GM19455 (cell line): ENCODE results near the gene TMEM9.

Source experiments
- ATAC-seq: cut with Tn5 transposase; IDR thresholded peaks from one replicate; pipeline ENCODE4 v1.9.1; 2021; ENCODE audit not compliant: unreplicated experiment

The TMEM9 gene

DNA sequence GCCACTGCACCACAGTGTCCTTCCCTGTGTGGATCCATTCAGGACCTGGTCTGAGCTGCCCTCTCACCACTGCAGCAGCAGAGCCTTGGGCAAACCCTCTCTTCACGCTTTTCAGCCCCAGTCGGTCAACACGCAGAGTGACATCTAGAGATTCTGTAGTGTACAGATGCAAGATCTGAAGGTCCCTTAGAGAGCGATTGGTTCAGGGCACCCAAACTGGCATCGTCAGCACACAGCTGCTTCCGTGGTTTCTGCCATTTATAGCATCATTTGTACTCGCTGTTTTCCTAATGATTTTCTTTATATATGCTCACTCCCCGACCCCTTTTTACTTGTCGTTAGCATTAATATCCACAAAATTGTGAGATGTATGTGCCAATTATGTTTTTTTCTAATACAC lies 25.8 kb downstream of the TMEM9 start:
- no peak for ATAC-seq

DNA sequence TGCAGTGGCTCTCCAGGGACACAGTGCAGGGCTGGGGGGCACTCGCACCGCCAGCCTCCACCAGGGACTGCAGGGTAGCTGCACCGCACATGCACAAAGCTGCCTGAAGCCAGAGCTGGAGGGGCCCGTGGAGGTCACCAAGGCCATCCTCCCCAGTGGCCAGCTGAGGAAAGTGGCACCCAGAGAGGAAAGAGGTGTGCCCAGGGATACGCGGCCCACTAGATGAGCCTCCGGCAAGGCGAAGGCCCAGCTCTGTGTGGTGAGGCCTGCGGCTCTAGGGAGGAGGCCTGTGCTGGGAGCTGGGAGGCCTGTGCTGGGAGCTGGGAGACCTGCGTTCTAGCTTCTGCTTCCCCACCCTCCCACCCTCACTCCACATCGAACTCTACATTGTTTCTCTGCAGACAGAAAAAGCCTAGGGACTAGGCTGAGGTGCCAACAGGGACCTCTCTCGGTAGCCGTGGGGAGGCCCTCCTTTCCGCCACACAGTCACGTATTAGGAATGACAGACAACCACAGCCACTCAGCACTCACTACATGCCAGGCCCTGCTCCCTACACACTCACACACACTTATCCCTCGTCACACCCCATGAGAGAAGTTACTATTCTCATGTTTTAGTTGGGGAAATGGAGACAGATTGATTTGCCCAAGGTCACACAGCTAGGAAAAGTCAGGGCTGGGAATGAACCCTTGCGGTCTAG lies 26.4 kb downstream of the TMEM9 start:
- ATAC-seq: no peak

DNA sequence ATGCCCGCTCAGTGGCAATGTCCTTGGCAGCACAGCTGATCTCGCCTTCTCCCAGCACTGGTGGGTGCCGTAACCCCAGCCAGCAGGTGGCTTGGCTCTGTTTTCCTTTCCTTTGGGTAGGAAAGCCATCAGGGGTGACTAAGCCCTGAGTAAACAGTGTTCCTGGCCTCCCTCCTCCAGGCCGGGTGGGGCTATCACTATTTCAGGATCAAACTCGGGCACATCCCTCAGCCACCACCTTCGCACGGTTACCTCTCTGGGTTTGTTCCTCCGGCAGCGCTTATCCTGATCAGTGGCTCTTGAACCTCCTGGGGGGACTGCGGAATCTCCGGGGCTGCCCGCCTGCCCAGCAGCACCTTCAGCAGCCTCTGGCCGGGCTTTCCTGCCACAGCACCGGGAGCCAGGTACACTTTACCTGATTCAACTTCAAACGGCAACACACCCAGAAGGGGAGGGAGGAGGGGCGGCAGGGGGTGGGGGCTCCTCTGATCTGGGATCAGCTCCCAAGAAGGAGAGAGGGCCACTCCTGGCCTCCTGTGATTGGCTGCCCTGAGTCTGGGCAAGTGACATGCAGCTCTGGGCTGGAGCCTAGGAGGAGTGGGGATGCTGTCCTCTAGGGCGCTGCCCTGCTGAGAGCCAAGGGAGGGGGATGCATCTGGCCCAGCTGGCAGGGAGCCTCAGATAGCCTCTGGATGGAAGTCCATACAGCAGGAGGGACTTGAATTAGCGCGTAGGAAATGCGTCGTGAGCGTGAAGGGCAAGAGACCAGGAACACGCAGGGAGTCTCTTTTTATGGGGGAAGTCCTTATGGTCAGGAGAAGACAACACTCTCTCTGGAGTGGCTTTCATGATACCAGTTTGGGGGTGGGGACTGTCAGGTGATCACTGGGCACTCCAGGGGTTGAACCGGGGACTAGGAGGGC lies 27.2 kb downstream of the TMEM9 start, which contains the start of gene ASCL5:
Gene ASCL5, minus strand, starts transcription at position 353 of the 923 bp plus-strand sequence. CDS start 11,812 bp downstream, outside the sequence.
- no peak for ATAC-seq

DNA sequence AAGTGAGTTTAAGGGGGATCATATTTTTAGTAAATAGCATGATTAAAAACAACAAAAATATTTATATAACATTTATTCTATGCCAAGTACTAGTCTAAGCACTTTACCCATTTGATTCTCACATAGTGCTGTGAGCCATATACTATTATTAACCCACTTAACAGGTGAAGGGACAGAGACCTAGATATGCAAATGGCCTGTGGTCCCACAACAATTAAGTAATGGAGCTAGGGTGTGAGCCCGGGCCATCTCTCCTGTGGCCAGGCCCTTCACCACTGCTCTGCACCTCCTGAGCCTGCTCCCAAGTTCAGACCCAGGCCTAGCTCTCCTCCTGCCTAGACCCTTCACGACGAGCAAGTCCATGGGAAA lies 27.8 kb downstream of the TMEM9 start:
- ATAC-seq: no peak

DNA sequence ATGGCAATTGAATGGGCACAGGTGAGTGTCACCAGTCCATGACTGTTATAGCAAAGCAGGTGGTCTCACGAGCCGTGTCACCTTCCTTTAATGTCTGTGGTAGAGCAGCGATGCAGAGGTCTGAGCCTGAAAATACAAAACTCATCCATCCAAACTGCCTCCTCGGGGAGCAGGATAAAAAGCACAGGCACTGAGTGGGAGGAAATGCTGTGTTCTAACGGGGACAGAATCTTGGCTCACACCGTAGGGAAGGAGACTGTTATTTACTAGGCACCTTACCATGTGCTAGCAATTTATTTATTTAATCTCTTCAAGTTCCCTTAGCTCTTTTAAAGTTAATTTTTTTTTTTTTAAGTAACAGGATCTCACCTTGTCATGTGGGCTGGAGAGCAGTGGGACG lies 28.5 kb downstream of the TMEM9 start:
- no peak for ATAC-seq

DNA sequence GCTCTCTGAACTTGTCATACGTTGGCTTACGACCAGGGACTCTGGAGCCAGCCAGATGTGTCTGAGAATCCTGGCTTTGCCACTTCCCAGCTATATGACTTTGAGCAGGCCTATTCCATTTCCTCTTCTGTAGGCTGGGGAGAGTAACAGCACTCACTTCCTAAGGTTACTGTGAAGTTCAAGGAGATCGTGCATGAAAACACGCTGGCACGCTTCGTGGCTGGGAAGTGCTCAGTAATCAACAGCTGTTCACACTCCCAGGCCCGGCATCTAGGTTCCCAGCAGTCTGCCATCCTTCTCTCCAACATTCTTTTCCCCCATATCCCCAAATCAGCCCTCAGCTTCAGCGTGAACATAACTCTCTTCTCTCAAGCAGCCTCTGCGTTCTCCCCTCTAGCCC lies 29.3 kb downstream of the TMEM9 start:
- ATAC-seq: no peak

DNA sequence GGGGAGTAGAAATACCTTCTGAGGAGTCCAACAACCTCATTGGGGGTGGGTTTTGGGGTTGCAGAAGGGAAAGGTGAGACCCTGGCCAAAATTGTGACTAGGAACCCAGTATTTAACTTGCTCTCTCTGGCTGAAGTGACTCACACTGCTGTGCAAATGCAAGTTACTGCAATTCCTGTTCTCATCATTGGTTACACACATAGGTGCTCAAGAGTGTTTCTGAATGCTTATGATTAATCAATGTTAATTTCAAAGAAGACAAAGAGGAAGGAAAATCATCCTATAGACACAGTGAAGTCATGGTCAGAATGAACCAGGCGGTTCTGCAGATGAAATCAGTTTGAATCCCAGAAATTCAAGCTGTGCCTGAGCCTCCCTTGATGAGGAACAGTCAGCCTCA lies 30.4 kb downstream of the TMEM9 start:
- no peak for ATAC-seq

DNA sequence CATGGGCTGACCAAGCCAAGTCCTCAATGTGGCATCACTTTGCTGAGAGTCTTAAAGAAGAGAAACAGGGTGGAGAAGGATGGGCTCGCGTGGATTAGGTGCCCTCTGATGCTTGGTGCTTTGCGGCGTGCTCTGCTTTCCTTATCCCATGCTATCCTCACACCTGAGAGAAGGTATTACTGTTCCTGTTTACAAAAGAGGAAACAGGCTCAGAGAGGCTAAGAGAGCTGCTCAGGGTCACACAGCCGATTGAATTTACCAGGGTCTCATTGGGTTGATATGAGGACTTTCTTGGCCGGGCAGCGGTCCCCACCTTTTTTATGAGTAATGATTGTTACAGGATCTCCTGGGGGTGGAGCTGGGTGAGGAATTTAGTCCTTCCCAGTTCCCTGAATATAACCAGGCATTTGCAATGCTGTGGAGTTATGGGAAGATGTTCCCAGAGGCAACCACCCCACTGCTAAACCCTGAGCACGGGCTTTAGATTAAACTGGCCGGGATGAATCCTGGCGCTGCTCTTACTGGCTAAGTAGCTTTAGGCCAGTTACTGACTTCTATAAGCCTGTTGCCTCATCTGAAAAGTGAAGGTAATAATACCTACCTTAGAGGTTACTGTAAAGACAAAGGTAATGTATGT lies 31.8 kb downstream of the TMEM9 start:
- no peak for ATAC-seq

DNA sequence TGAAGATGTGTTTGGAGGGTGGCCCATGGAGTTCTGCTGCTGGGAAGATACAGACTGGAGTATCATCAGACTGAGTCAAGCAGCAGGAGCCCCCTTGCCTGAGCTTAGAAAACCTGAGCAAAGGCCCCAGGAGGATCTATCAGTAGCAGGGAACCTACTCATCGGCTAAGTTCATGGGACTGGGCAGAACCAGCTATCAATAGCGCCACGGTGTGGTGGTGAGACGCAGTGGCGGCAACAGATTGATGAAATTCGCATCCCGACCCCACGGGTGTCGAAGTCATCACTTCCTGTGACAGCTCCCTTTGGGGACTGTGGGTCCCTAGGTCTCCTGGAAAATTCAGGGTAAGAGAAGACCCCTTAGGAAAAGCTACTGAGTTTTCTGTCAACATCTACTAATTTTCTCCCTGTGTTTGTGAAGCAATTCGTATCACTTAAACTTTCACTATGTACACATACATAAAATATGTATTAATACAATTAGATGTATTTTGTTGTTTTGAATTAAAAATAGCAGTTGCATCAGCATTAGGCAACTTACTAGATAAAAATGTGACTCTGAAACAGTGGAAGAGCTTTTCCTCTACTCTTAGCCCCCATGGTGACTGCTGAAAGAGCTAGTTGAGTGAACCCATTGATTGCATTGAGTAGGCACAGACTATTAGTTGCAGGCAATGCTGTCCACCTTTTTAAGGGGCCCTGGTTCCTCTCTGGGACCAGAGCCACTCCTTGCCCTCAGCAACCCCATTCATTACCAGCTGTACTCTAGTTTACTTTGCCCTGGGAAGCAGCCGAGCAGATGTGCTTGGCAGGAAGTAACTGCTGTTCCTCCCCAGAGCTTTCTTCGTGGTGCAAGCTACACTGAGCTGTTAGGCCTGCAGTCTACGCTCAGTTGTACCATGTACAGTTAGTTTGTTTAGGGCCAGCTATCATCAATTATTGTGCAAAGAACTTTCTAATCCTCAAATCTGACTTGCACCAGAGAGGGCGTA lies 34.8 kb downstream of the TMEM9 start:
- no peak for ATAC-seq

DNA sequence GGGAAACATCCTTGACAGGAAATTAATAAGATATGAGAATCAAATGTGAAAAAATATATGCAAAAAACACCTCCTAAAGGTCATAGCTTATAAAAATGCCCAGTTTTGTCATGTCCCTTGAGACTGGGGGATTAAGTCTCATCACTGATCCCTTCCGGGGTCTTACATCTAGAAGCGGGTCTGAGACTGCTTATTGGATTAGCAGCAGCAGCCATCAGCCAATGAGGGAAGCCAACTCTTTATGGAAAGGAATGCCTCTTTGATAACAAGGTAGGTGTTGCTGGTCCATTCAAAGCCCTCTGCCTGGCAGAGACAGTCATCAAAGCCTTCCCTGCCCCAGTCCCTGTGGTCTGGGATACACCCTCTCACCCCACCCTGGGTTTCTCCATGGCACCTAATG lies 38.2 kb downstream of the TMEM9 start:
- ATAC-seq: no peak

DNA sequence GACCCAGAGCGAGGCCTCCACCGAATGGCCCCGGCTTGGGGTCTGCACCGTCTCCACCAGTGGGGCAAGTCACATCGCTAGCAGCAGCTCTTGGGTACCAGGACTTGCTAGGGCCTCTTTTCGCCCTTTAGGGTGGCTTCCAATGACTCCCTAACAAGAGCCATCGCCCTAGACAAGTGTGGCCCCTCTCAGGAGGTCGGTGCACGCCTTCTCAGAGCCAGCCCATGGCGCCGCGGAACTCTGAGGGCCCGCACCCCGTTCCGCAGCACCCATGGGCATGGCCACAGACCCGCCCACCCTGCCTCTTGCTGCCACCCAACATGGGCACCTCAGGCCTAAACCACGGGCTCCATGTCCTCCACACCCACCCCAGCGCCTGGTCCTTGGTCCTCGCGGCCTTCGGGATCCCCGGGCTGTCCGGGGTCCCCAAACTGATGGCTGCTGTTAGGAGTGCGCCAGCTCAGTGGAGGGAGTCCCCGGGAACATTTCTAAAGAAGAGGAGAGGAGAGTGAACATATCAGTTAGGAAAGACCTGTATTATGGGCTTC lies 38.8 kb downstream of the TMEM9 start:
- no peak for ATAC-seq

DNA sequence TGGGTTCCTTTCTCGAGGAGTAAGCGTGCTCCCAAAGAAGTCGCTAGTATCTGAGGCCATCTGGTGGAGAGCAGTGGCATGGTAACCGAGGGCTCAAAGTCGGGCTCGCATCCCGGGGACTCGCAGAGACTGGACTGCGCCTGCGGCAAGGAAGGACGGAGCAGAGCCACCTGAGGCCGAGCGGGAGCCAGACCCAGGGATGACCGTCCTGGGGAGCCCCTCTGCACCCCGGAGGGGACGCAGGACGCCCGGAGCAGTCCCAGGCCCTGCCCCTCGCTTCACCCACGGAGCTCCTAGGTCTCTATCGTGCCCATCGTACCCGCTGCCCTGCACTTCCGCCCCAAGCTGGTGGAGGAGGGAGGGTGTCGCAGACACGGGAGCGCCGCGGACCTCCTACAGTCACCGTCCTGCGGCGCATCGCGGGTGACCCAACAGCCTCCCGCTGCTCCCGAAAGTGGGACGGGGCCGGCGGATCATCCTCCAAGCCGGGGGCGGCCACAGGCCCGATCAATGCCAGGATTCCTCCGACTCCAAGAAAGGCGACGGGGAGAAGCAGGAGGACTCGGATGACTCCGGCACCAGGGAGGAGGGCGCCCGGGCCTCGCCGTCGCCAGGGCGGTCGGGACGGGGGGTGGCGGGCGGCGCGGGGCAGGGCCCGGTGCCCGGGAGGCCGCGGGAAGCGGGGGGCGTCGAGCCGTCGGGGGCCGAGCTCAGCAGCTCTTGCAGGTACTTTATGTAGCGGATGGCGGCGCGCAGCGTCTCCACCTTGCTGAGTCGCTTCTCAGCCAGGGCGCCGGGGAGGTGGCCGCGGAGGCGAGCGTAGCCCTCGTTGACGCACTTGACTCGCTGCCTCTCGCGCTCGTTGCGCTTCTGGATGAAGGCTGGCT lies 39.8 kb downstream of the TMEM9 start:
- peak; percentile 87 for ATAC-seq

DNA sequence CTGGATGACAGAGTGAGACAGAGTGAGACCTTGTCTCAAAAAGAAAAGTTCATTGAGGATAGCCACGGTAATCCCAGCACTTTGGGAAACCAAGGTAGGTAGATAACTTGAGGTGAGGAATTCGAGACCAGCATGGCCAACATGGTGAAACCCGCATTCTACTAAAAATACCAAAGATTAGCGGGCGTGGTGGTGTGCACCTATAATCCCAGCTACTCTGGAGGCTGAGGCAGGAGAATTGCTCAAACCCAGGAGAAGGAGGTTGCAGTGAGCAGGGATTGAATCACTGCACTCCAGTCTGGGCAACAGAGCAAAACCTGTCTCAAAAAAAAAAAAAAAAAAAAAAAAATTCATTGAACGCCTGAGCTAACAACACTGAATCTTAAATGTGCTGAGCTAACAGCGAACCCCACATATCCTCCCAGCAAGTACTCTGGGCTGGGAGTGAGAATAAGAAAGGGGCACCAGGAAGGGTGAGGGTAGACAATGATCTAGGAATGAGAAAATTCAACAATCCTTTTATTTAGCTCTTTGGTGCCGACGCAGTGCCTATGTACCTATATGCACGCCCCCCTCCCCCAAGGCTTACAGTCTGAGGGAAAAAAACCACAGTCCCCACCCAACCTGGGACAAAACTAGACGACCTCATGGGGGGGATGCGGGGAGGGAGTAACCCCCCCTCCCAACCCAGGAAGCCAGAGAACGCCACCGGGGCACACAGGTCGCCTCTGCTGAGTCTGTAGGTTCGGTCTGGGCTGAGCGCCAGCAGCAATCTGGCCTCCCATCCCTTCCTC lies 40.6 kb downstream of the TMEM9 start:
- no peak for ATAC-seq

DNA sequence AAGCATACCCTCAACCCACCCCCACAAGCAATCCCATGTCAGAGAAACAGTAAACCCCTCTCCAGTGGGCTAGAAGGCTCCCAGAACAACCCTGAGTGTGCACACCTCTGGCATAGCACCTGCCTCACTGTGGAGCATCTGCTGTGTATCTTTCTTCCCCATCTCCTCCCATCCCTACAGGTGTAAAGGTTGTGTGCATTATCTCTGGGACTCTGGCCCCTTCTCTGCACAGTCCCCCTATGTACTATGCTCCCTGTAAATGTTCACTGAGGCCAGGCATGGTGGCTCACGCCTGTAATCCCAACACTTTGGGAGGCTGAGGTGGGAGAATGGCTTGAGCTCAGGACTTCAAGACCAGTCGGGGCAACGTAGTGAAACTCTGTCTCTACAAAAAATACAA lies 41.3 kb downstream of the TMEM9 start:
- ATAC-seq: no peak

DNA sequence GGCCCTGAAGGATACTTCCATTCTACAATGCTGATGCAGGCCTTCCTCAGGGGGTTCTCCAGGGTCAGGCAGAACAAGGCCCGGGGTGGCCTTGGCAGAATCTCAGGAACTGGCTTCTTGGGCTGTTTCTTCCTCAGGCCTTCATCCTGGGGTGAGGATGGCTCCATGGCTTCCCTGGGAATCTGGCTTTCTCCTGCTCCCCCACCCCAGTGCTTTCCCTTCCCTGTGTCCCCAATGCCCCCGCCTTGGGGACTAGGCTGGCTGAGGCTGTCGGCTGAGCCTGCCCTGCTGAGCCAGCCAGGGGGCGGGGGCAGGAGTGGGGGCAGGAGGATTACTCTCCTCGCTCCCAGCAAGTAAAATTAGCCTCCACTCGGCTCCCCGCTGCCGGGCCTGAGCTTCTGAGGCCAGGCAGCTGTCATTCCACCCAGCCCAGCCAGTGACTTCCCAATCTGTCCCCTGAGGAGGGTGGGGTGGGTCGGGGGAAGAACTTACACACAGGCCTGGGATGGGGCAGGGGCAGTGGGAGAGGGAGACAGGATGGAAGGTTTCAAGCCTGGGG lies 42.0 kb downstream of the TMEM9 start, which contains the start of gene CACNA1S:
Gene CACNA1S, minus strand, starts transcription at position 254 of the 559 bp plus-strand sequence. Its CDS starts 87 bp downstream, at position 167.
- no peak for ATAC-seq

DNA sequence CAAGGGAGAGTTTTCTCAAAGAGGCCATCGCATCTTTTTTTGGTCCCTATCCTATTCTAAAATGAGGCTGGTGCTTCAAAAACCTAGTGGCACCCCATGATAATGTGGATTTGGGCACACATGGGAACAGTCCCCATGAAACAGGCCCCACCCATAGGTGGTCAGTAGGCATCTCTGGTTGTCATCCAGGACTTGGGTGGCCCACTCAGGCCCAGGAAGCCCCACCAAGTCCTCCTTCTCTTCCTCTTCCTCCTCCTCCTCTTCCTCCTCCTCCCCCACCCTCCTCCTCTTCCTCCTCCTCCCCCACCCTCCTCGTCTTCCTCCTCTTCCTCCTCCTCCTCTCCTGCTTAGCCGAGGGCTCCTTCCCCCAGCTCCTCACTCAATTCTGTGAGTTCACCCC lies 42.6 kb downstream of the TMEM9 start:
- ATAC-seq: no peak

DNA sequence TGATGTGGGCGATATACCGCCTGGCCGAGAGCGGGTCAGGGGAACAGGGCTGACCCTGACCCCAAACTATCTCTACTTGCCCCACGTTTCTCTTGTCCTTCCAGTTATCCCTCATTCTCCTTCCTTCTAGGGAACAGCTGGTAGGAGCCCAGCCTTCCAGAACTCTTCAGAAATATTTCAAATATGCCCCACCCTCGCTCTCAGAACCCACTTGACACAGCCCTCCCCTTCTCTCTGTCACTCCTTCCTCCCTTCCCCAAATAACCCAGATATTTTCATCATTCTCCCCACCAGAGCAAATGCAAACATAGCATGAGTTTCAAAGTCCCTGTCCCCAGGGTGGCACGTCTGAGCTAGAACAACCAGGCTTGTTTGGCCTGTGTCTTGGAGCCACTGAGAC lies 43.1 kb downstream of the TMEM9 start:
- ATAC-seq: no peak

DNA sequence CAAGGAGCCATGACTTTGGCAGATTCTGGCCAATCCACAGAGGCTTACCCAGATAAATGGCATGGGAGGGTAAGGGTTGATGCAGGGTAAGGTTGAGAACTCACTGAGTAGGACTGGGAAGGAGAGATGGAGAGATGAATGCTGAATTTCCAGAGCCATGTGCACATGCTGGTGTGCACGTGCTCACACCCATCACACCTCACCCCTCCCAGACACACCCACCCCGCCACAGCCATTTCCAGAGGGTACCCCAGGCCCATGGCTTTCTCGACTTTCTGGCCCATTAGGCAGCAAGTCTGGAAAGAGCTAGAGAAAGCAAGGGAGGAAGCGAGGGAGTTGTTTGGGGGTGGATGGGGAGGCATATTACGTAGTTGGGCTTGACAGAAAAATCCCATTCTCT lies 43.7 kb downstream of the TMEM9 start:
- no peak for ATAC-seq
